GM18868 (cell line): ENCODE measurements around the gene SRSF12.
"Not testable (repeated sequence)": the region's sequence is repeated elsewhere in the genome, so short reads cannot be mapped to it uniquely, and the experiment has no call there.

Experiments
- ATAC-seq: cut with Tn5 transposase; IDR thresholded peaks from one replicate; pipeline ENCODE4 v1.9.1; 2021; ENCODE audit warnings: mild to moderate bottlenecking, moderate library complexity; ENCODE audit not compliant: unreplicated experiment

SRSF12 gene

DNA sequence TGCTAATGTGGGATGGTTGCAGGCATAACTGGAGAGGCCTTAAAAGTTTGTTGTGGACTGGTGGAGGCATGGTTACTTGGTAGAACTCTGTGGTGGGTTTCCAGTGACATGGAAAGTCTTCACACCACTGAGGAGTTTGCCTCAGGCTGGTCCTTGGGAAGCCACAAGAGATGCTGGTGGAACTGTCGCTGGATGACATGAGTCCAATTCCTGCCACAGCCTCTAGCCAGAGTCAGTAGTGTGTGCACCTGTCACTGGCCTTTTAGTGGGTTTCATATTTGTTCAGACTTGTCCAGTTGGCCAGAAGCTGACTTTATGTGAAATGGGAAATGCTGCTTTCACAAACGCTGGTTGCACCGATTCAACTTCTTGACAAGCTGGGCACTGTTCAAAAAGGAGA lies 13.7 kb upstream of the SRSF12 start:
- ATAC-seq: no peak

- ATAC-seq: not testable (repeated sequence)
These were observed 10.4 kb upstream of the SRSF12 start for GRCh38 chr6:89128256-89128671.

DNA sequence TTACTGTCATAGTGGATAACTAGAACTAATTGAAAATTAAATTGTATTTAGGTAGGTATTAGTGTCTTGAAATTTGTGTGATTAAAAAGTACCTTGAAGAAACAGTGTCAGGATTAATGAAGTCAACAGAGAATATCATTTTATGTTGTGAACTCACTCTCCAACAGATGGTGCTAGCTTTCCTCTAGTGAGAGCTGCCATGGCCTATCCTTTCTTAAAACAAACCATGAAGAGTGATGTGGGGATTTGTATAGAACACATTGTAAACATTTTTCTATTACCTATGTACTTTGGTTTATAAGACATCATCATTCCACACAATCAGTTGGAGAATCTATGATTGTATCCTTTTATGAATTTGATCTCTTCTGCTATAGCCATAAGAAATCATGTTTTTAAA lies 4.8 kb upstream of the SRSF12 start:
- no peak for ATAC-seq

GRCh38 chr6:89121934-89122333 lies 4.1 kb upstream of the SRSF12 start:
- ATAC-seq: no peak

DNA sequence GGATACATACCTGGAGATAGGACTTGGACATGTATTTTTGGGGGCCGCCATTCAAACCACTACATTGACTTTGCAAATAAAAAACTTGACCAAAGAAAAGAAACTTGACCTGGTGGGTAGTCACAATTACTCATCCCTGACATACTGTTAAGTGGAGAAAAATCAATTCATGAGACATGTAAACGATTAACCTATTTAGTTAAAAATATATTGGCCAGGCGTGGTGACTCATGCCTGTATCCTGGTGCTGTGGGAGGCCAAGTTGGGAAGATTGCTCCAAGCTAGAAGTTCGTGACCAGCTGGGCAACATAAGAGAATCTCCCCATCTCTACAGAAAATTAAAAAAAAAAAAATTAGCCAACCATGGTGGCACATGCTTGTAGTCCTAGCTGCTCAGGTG lies 2.5 kb upstream of the SRSF12 start:
- ATAC-seq: no peak

DNA sequence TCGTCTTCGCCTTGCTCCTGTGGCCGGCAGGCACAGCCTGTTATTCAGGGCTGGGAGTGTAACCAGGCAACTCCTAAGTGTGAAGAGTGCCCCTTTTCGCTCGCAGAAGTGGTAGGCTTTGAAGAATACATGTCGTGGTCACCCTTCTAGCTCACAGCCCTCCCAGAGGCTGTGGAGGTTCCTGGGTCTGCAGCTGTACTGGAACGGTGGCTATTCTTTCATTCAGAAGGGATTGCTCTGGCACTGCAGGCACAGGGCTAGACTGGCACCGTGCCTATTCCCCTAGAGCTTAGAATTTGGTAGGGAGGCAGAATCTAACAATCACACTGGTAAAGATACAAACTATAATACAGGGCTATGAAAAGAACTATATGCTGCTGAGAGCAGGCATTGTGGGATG lies 1.1 kb upstream of the SRSF12 start:
- ATAC-seq: no peak

GRCh38 chr6:89116702-89117101 lies 1.2 kb downstream of the SRSF12 start:
- no peak for ATAC-seq

DNA sequence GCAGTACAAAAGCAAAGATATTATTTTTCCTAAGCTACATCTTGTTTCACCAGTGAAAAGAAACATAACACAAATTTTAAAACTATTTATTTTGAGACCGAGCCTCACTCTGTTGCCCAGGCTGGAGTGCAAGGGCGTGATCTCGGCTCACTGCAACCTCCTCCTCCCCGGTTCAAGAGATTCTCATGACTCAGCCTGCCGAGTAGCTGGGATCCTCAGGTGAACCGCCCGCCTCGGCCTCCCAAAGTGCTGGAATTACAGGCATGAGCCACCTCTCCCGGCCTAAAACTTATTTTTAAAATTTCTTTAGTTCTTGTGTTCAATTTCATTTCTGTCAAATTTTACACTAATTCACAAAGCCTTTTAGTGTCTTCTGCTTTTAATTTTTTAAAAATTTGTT lies 5.9 kb downstream of the SRSF12 start:
- no peak for ATAC-seq

GRCh38 chr6:89110284-89110683 lies 7.6 kb downstream of the SRSF12 start:
- no peak for ATAC-seq

GRCh38 chr6:89100114-89100513 lies 17.8 kb downstream of the SRSF12 start:
- ATAC-seq: no peak

GRCh38 chr6:89098461-89098860 lies 19.4 kb downstream of the SRSF12 start:
- no peak for ATAC-seq

GRCh38 chr6:89087881-89088280 lies 30.0 kb downstream of the SRSF12 start:
- no peak for ATAC-seq

DNA sequence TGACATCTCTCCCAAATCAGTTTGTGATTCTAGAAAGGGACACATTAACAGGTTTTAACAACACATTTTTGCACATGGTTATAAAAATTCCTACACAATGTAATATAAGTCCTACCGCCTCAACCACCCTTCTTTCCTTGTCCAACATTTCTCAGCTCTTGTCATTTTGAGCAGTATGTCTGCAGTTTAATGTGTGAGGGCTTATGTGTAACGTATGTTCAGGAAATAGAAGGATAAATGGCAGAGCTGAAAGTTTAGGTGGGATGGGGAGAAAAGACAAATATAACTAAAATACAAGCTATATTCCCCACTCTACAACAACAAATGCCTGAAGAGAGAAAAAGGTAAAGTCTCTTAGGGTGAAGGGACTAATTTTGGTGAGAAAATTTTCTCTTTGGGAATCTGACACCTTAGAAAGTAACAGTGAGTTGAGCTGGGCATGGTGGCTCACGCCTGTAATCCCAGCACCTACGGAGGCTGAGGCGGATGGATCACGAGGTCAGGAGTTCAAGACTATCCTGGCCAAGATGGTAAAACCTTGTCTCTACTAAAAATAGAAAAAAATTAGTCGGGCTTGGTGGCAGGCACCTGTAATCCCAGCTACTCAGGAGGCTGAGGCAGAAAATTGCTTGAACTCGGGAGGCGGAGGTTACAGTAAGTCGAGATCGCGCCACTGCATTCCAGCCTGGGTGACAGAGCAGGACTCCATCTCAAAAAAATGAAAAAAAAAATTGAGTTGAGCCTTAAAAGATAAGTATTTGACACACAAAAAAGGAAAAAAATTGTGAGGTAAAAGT lies 32.3 kb downstream of the SRSF12 start:
- no peak for ATAC-seq

- no peak for ATAC-seq
These were observed 32.9 kb downstream of the SRSF12 start for GRCh38 chr6:89084954-89085353.

DNA sequence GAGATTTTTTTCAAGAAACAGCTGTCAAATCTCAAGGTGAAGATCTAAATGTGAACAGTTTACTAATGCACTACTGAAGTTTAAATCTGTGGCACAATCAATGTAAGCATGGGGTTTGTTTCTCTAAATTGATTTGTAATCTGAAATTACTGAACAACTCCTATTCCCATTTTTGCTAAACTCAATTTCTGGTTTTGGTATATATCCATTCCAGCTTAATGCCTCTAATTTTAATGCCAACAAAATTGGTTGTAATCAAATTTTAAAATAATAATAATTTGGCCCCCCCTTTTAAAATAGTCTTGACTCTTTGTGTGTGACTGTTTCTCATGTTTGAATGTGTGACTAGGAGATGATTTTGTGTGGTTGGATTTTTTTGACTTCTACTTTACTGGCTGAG lies 33.3 kb downstream of the SRSF12 start:
- no peak for ATAC-seq

- no peak for ATAC-seq
These were observed 35.4 kb downstream of the SRSF12 start for GRCh38 chr6:89082486-89082891.

- ATAC-seq: peak; percentile 67
These were observed 36.2 kb downstream of the SRSF12 start for GRCh38 chr6:89081423-89082322.

GRCh38 chr6:89081129-89081422 lies 36.8 kb downstream of the SRSF12 start:
- ATAC-seq: peak; percentile 11

DNA sequence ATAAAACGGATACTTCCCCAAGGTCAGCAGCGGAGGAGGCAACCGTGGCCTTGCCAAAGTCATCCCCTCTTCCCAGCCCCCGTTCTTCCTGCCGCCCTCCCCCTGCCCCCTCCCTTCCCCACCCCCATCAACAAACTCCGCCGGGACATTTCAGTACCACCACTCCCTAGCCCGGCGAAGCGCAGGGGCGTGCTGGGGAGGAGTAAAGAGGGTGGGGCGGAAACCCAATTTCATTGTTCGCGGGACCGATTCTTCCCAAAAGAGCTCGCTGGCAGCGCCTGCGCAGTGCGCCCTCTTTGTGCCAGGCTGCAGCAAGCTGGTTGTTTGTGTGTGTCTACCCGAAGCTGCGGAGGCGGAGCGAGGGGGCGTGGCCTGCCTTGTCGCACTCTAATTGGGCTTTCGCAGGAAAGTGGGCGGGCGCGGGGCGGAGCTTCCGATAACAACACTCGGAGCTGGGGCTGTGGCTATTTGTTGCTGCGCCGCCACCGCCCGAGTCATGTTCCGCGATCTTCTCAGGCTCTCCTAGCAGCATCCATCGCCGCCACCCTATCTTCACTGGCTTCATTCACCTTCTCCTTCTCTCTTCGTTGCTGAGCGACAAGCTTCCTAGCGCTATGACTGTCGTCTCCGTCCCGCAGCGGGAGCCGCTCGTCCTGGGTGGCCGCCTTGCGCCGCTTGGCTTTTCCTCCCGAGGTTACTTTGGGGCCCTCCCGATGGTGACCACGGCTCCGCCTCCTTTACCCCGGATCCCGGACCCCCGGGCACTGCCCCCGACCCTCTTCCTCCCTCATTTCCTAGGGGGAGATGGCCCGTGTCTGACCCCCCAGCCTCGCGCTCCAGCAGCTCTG lies 37.4 kb downstream of the SRSF12 start, which contains the start of gene PNRC1:
Gene PNRC1, plus strand, starts transcription at position 471 of the 848 bp plus-strand sequence. Its CDS starts 144 bp downstream, at position 615.
- peak; percentile 74 for ATAC-seq

DNA sequence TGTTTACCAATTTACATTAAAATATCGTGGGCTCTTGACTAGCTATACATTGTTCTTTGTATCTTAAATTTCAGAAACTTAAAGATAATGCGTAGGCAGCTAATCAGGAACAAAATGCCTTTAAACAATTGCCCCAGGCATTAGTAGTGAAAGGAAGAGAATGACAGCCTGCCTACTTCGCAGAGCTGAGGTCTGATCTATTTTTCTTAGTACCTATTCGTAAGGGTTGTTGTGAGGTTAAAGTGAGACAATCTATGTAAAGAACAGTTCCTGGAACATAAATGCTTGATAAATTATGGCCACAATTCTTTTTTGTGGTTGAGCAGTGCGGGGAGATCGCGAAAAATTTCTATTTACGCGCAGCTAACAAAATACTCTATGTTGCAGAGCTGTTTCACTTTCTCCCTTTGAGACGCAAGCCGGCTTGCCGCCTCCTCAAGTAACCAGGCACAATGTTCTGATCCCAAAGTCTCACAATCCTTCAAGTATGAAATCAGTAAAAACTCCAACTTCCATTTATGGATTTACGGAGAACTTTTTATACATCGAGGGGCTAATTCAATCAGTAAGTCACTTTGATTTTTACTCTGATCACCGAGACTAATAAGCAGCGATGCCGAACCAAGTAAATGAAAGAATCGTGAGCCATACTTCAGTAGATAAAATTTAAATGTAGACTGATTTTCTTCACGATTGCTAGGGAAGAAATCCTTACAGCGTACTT lies 38.2 kb downstream of the SRSF12 start:
- no peak for ATAC-seq
